HS-27A (cell line): ENCODE measurements around the gene SUPT3H.

Experiments
- DNase-seq: peaks from one replicate; pipeline ENCODE4 v3.0.0-alpha.2; 2012; ENCODE audit warnings: low read depth, missing footprints

The SUPT3H gene

DNA sequence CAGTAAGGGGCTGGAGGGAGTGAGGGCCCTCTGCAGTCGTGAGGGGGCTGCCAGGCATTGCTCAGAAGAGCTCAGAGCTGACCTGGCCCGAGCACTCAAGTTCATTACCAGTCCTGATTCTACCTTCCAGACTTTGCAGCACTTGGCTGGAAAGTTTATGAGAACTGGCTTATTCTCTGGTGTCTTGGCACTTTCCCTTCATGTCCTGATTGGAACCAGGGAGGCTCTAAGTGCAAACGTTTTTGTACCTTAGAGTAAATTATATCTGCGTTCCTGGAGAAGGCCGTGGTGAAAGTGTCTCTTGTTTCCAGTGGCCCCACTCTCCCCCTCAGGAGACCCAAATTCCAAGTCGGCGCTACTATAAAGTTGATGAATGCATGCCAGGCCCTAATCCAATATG is 587.9 kb downstream of the SUPT3H start:
- DNase-seq: no peak

- no peak for DNase-seq
These were observed 588.7 kb downstream of the SUPT3H start for GRCh38 chr6:44789061-44789460.

GRCh38 chr6:44788387-44788981 is 589.2 kb downstream of the SUPT3H start:
- no peak for DNase-seq

DNA sequence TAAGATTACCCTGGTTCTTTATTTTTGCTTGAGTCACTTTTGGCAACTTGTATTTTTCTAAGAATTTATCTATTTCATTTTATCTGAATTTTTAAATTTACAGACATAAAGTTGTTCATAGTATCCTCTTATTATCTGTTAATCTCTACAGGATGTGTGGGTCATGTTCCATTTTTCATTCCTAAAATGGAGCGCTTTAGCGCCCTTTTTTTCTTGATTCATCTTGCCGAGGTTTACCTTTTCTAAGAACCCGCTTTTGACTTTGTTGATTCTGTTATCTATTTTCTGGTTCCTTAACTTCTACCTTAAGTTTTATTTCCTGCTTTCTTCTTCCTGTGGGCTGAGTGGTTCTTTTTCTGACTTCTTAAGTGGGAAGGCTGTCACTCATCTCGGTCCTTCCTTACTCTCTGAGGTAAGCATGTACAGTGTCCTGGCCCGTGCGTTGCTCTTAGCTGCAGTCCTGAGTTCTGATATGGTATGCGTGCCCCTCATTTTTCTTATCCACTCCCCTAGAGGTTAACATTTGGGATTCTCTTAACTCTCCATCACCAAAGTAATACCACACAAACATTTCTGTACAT is 590.4 kb downstream of the SUPT3H start:
- no peak for DNase-seq

DNA sequence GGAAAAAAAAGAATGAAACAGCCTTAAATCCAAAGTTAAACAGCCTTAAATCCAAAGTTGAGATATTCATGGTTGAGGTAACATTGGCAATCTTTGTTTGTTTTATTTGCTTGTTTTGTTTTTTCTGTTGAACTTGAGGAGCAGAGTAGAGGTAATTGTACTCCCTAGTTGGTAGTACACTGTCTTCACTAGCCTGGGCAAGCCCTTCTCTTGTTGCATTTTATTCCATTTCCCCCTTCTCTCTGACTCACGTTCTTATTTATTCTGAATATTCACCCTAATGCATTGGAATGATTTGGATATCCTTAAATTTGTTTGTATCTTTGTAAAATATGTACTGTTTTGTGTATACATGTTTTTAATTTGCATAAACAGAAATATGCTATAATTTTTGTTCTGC is 592.6 kb downstream of the SUPT3H start:
- no peak for DNase-seq

GRCh38 chr6:44784195-44784594 is 593.5 kb downstream of the SUPT3H start:
- DNase-seq: no peak

DNA sequence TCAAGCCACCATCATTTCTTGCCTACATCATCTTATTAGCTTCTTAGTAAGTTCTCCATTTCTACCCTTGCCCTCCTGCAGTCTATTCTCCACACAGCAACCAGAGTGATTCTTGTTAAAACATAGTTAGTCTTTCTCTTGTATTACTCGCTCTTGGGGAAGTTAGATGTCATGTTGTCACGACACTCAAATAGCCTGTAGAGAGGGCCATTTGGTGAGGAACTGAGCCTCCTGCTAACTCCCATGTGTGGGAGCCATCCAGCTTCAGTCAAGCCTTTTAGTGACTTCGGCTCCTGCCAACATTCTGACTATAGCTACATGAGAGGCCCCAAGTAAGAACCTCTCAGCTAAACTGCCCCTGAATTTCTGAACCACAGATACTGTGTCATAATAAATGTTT is 594.8 kb downstream of the SUPT3H start:
- DNase-seq: no peak

DNA sequence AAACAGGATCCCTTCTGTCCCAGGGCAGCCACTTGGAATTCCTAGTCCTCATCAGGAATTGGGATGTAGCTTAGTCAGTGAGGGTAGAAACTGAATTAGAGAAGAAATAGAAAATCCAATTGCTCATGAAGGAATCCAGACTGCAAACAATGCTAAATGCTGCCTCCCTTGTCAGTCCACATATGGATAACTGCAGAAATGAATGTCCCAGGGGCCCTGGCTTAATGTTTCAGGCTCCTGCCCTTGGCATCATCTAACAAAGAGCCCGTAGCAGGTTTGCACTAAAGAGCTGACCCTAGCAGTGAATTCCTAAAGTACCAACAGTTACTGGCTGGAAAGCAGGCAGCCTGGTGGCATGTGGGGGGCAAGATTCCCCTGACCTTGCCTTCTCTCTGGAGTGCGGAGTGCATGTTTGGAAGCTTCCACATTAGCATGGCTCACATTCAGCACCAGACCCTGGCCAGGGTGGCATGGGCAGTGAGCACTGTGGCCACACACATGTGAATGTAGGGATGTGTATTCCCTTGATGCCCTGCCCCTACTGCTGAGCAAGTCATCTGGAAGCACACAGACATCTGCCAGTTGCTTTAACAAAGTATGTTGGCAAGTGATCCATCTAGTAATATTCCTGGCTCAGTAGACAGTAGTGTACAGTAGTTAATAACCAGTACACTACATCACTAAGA is 595.7 kb downstream of the SUPT3H start:
- no peak for DNase-seq

DNA sequence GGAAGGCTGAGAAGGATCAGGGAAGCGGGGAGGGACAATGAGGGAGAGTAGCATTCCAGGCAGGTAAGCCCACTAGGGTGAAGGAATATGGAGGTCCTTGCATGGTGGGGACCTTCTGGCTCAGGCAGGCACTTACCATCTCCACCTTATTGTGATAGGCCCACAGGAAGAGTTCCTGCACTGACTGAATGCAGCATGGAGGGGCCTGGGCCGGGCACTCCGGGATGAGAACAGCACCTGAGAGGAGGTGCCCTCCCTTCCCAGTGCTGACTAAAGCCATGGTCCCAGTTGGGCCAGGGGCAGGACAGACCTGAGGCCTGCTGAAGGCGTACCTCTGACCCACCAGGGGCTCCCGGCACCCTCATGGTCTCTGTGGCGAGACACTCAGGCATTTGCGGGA is 597.6 kb downstream of the SUPT3H start:
- DNase-seq: no peak

DNA sequence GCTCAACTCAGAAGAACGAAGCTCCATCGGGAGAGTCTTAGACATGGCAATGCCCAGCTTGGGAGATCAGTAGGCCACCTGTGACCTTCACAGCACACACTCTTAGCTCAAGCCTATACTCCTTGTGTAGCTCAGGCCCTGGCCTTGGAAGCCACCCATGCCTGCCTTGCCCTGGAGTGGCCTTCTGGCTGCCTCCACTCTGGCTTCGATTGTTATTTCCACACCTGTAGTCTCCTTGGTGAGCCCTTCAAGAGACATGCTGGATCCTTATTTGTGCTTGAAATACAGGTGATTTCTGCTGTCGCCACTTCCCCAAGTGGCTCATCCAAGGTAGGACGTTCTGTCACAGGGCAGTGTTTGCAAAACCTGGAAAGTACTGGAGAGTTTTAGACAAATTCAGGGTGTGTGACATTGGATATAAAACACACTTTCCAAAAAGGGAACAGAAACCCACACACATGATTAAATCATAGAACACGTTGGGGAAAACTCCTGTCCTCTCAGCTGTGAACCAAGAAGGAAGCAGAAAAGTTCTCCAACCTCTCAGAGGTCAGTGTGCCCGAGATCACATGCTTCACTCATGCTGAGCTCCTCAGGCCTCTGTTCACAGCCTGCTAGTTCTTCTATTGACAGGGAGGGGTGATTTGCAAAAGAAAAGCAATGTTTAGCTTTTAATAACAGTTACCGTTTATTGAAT is 598.5 kb downstream of the SUPT3H start:
- no peak for DNase-seq
